Esophagus muscularis mucosa (tissue), 4 donors: Measurements from ENCODE around the gene SMIM1. TPM values are rescaled to one million over a fixed set of nuclear protein-coding genes. Genes with fewer than 3 reads are reported as not detected.
"Not testable (repeated sequence)": the region's sequence is repeated elsewhere in the genome, so short reads cannot be mapped to it uniquely, and the experiment has no call there.

Experiments
- DNase-seq: peaks from one replicate; pipeline ENCODE4 v3.0.0-alpha.2; 2017; ENCODE audit errors: extremely low spot score
- H3K27ac ChIP-seq, 4 donors: fragments of 200-600 bp; sonication (generic); replicated peaks in 1 of 4; 1 replicate in 3 of 4; 2 replicates in 1 of 4; pipeline ENCODE4 v1.5.1; 2016 to 2019; ENCODE audit warnings: mild to moderate bottlenecking in 1 of 4
- H3K27me3 ChIP-seq, 4 donors: fragments of 200-600 bp; sonication (generic); one replicate each; pipeline versions ENCODE4 v1.5.1 to v1.6.0; 2016 to 2019
- H3K36me3 ChIP-seq, 4 donors: fragments of 200-600 bp; sonication (generic); one replicate each; pipeline ENCODE4 v1.5.1; 2016 to 2019
- H3K4me1 ChIP-seq, 4 donors: fragments of 200-600 bp; sonication (generic); one replicate each; pipeline ENCODE4 v1.5.1; 2016 to 2019
- H3K4me3 ChIP-seq, 4 donors: fragments of 200-600 bp; sonication (generic); 1 replicate in 2 of 4; 2 replicates in 2 of 4; pipeline ENCODE4 v1.5.1; 2016 to 2019; ENCODE audit warnings: mild to moderate bottlenecking in 4 of 4, moderate library complexity in 1 of 4
- H3K9me3 ChIP-seq, 4 donors: fragments of 200-600 bp; sonication (generic); 1 replicate in 3 of 4; 2 replicates in 1 of 4; pipeline ENCODE4 v1.5.1; 2016 to 2019
- EP300 ChIP-seq: sonication (generic); formaldehyde crosslinking; IDR thresholded peaks from one replicate; pipeline ENCODE4 v1.6.1; 2017; ENCODE audit warnings: antibody characterized with exemption
- POLR2A ChIP-seq: fragments of 450-650 bp; IDR thresholded peaks from one replicate; pipeline ENCODE4 v1.6.1; 2017; ENCODE audit warnings: antibody characterized with exemption, moderate library complexity, mild to moderate bottlenecking, low read depth
- POLR2AphosphoS5 ChIP-seq, 2 donors: sonication (generic); formaldehyde crosslinking; IDR thresholded peaks; one replicate each; pipeline ENCODE4 v1.6.1; 2017; ENCODE audit warnings: antibody characterized with exemption in 2 of 2
- WGBS: methylation state at CpG from one replicate; pipeline ENCODE4 v1.1.5; 2018; 5-methylcytosine and 5-hydroxymethylcytosine counted together
- intact Hi-C: fragments of 100-400 bp; cut with DNase I; formaldehyde crosslinking; loops from one replicate; pipeline ENCODE4 v1.15.1; 2023
- total RNA-seq, 4 donors: library from RNA; depleted of rRNA; stranded (reverse); fragments of >200 nt; gene quantifications; one replicate each; pipeline versions ENCODE4 v1.1.0 to v1.2.1, GENCODE V29; 2016
- TF ChIP-seq, protein P1 (sequence below), 3 experiments: fragments of 200-600 bp in 2 of 3; fragments of 450-650 bp in 1 of 3; sonication (generic) in 2 of 3; IDR thresholded peaks; one replicate each; pipeline ENCODE4 v1.5.1; 2017 to 2019; ENCODE audit warnings: antibody characterized with exemption in 3 of 3, mild to moderate bottlenecking in 2 of 3, moderate library complexity in 1 of 3

SMIM1 gene
- total RNA-seq, 4 donors from 2014 or later: 10.5 to 16.3 (median 13.3) TPM

DNA sequence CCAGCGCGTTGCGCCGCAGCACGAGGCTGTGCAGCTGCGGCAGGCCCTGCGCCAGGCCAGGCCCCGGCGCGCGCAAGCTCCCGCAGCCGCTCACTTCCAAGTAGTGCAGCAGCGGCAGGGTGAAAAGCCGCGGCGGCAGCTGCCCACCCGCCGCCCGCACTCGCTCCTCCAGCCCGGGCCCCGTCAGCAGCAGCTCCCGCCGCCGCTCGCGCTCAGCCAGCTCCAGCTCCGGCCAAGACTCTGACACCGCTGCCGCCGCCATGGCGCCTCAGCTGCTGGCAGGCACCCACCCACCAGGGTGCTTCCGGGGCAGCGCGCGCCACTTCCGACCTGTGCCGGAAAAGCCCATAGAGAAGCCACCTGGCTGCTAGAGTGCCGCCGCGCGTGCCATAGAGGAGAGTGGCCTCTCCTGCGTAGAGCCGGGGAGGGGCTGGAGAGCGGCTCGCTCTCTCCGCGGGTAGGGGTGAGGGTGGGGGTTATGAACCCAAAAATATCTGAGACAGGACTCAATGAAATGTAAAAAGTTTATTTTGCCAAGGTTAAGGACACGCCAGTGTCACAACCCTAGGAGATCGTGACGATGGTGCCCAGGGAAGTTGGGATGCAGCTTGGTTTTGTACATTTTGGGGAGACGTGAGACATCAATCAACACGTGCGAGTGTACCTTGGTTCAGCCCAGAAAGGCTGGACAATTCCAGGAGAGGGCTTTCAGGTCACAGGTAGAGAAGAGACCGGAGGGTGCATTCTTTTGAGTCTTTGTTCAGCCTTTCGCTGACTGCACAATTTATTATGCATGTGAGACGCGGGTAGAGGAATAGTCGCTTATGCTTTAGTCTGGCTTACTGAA lies 23.9 kb downstream of the SMIM1 start, which contains the start of gene LRRC47:
TSS of gene LRRC47 (minus strand) at position 284 of the 847 bp plus-strand sequence. CDS start at position 262, 22 bp downstream.
- WGBS: 4% methylated on average over 22 of the region's 60 CpGs
- intact Hi-C loops: loop anchor here (10.0 kb wide), 1 partner anchor 98 kb away; no protein-coding TSS in a partner anchor
- Histone ChIP-seq H3K27ac (peak within 1 kb of the TSS; percentile 68 to 91 (median 83)), H3K4me1 (peaks cover 34 to 52% (median 43%) of the 10 kb centered on the region in 4 donors), H3K4me3 (peak within 1 kb of the TSS; percentile 86 to 99 (median 92)), H3K36me3 (peaks cover 0 to 14% (median 0%) of the 10 kb centered on the region in 4 donors), H3K9me3 (no peaks in the 10 kb centered on the region), H3K27me3 (peaks cover 0 to 14% (median 5%) of the 10 kb centered on the region in 4 donors)
- DNase-seq: peak; percentile 98
- peak; percentile 0 for TF ChIP-seq EP300
- no peak for TF ChIP-seq POLR2A
- TF ChIP-seq, protein P1, sequence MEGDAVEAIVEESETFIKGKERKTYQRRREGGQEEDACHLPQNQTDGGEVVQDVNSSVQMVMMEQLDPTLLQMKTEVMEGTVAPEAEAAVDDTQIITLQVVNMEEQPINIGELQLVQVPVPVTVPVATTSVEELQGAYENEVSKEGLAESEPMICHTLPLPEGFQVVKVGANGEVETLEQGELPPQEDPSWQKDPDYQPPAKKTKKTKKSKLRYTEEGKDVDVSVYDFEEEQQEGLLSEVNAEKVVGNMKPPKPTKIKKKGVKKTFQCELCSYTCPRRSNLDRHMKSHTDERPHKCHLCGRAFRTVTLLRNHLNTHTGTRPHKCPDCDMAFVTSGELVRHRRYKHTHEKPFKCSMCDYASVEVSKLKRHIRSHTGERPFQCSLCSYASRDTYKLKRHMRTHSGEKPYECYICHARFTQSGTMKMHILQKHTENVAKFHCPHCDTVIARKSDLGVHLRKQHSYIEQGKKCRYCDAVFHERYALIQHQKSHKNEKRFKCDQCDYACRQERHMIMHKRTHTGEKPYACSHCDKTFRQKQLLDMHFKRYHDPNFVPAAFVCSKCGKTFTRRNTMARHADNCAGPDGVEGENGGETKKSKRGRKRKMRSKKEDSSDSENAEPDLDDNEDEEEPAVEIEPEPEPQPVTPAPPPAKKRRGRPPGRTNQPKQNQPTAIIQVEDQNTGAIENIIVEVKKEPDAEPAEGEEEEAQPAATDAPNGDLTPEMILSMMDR (IDR thresholded peaks at IDR 0.05): peak in 2 of 3 experiments; percentile 20 to 26
- TF ChIP-seq POLR2AphosphoS5 (IDR thresholded peaks at IDR 0.05): peak; percentile 89 to 95

DNA sequence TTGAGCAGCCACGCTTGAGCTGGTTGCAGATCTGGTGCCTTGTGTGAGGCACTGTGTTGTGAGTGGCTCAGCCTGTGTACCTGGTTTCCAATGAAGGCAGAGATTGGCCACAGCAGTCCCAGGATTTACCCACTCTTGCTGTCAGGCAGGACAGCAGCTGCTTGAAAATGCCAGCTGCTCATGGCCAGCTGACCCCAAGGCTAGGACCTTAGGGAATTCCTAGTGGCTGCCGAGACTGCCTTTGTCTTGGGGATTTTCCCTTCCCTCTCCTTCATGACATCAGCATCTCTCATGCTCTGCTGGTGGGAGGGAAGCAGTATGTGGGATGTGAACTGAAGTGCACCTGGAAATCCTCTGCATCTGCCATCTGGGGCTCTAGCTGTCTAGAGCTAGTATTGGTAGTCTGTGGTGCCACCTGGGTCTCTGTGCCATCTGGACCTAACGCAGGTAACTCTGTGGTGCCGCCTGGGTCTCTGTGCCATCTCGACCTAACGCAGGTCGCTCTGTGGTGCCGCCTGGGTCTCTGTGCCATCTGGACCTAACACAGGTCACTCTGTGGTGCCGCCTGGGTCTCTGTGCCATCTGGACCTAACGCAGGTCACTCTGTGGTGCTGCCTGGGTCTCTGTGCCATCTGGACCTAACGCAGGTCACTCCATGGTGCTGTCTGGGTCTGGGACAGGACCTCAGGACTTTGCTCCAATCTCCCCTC lies 27.6 kb downstream of the SMIM1 start:
- no peak overlapping the region for H3K27ac ChIP-seq
- peaks cover 0 to 31% (median 5%) of the 10 kb centered on the region in 4 donors for H3K27me3 ChIP-seq
- TF ChIP-seq POLR2AphosphoS5 (IDR thresholded peaks at IDR 0.05): no peak
- TF ChIP-seq EP300: no peak
- TF ChIP-seq POLR2A: no peak
- TF ChIP-seq, protein P1 (IDR thresholded peaks at IDR 0.05): no peak
- H3K36me3 ChIP-seq: no peaks in the 10 kb centered on the region
- WGBS: 92% methylated on average over 9 of the region's 11 CpGs
- H3K4me3 ChIP-seq: no peak overlapping the region
- peaks cover 12 to 19% (median 14%) of the 10 kb centered on the region in 4 donors for H3K4me1 ChIP-seq
- DNase-seq: no peak
- no peaks in the 10 kb centered on the region for H3K9me3 ChIP-seq
- intact Hi-C loops: loop anchor here (10.0 kb wide), 1 partner anchor 95 kb away; no protein-coding TSS in a partner anchor

DNA sequence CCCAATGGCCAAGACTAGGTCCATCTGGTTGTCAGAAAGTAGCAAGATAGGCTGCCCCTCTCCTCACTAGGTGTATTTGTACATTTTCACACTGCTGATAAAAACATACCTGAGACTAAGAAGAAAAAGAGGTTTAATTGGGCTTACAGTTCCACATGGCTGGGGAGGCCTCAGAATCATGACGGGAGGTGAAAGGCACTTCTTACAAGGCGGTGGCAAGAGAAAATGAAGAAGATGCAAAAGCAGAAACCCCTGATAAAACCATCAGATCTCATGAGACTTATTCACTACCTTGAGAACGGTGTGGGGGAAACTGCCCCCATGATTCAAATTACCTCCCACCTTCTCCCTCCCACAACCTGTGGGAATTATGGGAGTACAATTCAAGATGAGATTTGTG lies 28.2 kb downstream of the SMIM1 start:
- H3K4me3 ChIP-seq, intact Hi-C loops, H3K36me3 ChIP-seq, DNase-seq, H3K9me3 ChIP-seq, H3K27ac ChIP-seq: not testable (repeated sequence)
- Histone ChIP-seq H3K4me1 (peaks cover 6 to 13% (median 7%) of the 10 kb centered on the region in 4 donors), H3K27me3 (peaks cover 0 to 31% (median 5%) of the 10 kb centered on the region in 4 donors)
- 81% methylated on average over 3 of the region's 3 CpGs for WGBS

DNA sequence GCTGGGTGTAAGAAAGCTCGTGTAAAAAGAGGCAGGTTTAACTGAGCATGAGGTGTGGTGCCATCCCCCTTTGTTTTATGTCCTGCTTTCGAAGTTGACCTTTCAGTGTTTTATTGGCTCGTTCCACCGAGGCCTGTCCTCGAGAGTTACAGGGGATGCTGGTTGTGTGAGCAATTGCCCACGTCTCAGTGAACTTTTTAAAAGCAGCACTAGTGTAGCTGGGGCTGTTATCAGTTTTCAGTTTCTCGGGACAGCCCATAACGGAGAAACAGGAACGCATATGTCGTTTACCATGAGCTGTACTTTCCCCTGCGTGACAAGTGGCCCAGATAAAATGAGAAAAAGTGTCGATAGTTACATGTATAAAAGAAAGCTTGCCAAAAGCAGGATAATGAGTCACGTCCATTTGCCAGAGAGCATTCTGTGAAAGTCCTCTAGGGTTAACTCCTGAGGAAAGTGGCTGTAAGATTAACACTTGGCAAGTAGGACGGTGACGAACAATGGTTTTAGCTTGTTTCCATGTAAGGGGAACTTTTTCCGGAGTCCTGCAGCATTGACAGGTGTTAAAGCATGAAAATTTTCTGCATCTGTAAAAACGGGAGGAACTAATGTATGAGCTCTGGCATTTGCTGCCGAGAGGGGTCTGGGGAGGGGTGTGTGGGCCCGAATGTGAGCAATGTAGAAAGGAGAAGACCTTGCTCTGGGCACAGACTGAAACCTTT lies 31.5 kb downstream of the SMIM1 start:
- Histone ChIP-seq H3K4me3 (no peak overlapping the region), H3K9me3 (no peaks in the 10 kb centered on the region), H3K27me3 (peaks cover 0 to 34% (median 5%) of the 10 kb centered on the region in 4 donors), H3K36me3 (no peaks in the 10 kb centered on the region), H3K27ac (no peak overlapping the region), H3K4me1 (peaks cover 0 to 4% (median 0%) of the 10 kb centered on the region in 4 donors)
- WGBS: 70% methylated on average over 19 of the region's 19 CpGs
- TF ChIP-seq, protein P1 (IDR thresholded peaks at IDR 0.05): no peak
- TF ChIP-seq POLR2A: no peak
- no peak for TF ChIP-seq POLR2AphosphoS5 (IDR thresholded peaks at IDR 0.05)
- TF ChIP-seq EP300: no peak
- intact Hi-C loops: no loop called here
- no peak for DNase-seq

DNA sequence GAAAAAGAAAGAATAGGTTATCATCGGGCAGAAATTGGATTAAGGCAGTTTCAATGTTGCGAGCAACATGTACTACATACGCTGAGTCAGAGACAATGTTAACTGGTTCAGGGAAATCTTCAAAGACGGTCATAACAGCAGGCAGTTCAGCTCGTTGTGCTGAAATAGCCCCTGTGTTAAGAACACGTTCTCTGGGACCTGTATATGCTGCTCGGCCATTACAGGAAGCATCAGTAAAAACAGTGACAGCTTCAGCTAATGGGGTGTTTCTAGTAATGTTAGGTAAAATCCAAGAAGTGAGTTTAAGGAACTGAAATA lies 32.0 kb downstream of the SMIM1 start:
- H3K4me1 ChIP-seq, H3K27ac ChIP-seq, DNase-seq, H3K9me3 ChIP-seq, H3K36me3 ChIP-seq, H3K4me3 ChIP-seq, intact Hi-C loops: not testable (repeated sequence)
- WGBS: 60% methylated on average over 7 of the region's 7 CpGs
- peaks cover 0 to 33% (median 5%) of the 10 kb centered on the region in 4 donors for H3K27me3 ChIP-seq
